Limb (tissue), 2 donors: ENCODE measurements around the gene SLC17A2.

ENCODE experiments used
- DNase-seq, 2 donors: peaks; one replicate each; pipeline ENCODE4 v3.0.0-alpha.2; 2016; ENCODE audit errors: extremely low spot score in 2 of 2

The SLC17A2 gene, protein sequence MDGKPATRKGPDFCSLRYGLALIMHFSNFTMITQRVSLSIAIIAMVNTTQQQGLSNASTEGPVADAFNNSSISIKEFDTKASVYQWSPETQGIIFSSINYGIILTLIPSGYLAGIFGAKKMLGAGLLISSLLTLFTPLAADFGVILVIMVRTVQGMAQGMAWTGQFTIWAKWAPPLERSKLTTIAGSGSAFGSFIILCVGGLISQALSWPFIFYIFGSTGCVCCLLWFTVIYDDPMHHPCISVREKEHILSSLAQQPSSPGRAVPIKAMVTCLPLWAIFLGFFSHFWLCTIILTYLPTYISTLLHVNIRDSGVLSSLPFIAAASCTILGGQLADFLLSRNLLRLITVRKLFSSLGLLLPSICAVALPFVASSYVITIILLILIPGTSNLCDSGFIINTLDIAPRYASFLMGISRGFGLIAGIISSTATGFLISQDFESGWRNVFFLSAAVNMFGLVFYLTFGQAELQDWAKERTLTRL

DNA sequence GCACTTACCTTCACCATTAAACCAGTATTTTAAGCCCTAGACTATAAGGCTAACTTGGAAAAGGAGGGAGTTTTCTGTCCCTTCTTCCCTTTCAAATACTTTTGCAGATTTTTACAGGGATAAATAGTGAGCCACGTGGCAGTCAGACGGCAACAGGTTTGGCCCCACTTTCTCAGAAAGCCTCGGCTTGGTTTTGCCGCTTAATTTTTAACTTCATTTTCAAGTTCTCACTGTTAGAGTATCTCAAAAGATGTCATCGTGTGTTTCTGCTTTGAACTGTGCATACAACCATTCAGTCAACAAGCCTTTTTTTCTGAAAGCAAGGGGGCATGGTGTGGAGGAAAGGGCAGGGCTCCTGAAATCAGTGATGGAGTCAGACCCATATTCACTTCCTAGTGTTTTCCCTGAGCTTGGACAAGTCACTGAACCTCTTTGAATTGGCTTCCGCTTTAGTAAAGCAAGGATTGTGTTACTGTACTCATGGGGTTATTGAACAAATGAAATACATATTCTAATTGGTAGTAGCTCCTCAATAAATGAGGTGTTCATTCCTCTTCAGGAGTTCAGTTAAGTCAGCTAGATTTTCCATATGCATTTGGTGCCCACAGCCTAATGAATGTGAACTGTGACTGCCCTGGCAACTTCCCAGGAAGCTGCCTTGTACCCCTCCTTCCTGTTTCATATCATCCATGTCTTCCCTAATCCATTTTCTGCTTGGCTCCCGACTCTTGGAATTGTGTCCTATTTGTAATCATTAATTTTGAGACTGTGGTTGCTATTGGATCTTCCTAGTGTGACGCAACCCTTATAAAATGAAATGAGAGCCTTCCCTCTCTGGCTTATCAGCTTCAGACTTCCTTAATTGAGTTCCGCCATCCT, at the start of gene SLC17A2:
Gene SLC17A2, minus strand, starts transcription at position 160 of the 879 bp plus-strand sequence. CDS start 4,895 bp downstream, outside the sequence.
- no peak for DNase-seq

- DNase-seq, result no peak
Observed at GRCh38 chr6:25975923-25976560, 45.6 kb upstream of the SLC17A2 start.

DNA sequence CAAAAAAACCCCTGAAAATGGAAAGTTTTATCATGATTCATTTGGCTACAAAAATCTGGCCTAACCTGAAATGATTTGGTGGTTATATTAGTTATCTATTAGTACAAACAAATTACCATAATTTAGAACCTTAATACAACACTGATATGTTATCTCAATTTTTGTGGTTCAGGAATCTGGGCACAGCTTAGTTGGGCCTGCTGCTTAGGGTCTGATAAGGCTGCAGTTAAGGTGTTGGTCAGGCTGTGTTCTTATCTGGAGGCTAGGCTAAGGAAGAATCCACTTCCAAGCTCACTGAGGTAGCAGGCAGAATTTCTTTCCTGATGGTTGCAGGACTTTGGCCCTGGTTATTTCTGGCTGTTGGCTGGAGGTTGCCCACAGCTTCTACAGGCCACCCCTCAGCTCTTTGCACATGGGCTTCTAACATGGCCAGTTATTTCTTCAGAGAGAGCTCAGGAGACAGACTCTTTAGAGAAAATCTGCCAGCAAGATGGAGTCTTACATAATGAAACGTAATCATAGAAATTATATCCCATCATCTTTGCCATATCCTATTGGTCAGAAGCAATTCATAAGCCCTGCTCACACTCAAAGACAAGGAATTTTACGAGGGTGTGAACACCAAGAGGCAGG, 43.5 kb upstream of the SLC17A2 start:
- no peak for DNase-seq

DNA sequence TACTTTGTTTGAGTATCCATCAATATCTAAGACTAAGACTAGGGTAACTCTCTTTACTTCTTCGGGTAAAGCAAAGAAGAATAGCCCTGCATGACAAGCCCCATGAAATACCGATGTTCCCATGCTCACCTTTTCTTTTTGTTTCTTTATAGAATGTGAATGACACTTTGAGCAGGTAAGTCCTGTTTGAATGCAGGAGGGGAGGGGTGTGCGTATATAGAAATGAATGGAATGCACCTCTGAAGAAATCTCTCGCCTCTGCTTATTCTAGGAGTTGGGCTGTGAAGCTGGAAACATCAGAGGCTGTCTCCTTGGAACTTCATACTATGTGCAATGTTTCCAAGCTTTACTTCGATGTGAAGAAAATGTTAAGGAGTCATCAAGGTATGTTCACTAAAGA, 42.4 kb upstream of the SLC17A2 start:
- no peak for DNase-seq

DNA sequence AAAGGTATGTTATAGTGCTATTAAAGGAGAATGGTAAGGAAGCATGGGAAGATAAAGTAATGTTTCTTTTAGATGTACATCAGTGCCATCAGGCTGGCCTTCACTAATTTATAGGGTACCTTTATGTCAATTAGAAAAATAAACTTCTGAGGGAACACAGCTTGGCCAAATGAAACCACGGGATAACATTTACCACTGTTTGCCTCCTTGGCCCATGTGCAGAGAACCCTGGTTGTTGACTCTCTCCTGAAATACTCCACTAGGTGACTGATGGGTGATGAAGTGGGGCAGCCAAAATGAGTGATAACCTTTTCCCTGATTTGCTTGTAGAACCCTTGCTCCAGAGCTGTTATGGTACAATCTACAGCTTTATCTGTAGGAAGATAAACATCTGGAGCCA, 41.6 kb upstream of the SLC17A2 start:
- DNase-seq, result no peak

GRCh38 chr6:25971187-25971821, 40.8 kb upstream of the SLC17A2 start:
- DNase-seq, result no peak

DNA sequence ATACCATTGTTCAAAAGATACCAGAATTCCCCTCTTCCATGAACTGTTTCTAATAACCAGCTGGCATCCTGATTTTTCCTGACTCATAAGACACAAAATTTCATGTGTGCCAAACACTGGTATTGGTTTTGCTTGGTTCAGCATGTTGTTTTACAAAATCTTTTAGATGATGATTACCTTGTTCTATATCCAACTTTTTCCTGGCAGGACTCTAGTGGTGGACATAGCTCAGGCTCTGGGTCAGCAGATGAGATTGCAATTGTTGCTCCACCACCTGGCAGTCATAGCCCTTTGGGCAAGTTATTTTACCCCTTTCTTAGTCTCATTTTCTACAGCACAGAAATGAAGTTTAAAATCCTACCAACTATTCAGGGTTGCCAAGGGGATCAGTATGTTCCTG, 38.3 kb upstream of the SLC17A2 start:
- no peak for DNase-seq

DNA sequence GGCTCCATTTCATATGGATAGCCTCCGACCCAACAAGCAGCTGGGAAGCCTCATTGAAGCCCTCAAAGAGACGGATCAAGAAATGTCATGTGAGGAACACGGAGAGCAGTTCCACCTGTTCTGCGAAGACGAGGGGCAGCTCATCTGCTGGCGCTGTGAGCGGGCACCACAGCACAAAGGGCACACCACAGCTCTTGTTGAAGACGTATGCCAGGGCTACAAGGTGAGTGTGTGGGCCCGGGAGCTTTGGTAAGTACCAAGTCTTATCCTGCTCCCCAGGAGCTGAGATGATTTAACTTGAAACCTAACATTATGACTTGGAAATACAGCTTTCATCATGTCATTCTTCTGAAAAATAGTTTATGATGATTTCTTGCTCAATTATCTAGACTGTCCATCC, 36.2 kb upstream of the SLC17A2 start:
- no peak for DNase-seq

DNA sequence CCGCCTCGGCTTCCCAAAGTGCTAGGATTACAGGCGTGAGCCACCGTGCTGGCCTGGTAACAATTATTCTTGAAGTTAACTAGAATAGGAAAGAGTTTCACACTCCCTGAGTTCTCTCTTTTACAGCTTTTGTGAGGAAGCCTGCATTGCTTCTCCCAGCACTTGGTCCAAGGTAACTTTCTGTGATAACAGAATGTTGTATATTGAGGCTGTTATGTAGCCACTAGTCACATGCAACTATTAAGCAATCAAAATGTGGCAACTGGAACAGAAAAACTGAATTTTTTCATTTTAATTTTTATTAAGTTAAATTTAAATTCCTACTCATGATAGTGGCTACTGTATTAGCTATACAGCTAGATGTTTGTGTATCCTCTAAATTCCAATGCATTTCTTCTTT, 34.6 kb upstream of the SLC17A2 start:
- DNase-seq, result no peak

- no peak for DNase-seq
Observed at GRCh38 chr6:25963426-25964123, 33.1 kb upstream of the SLC17A2 start.

- peak; percentile 46 to 87 for DNase-seq
Observed at GRCh38 chr6:25962149-25963127, 31.9 kb upstream of the SLC17A2 start, which contains the start of gene TRIM38. Gene TRIM38 (plus strand): TSS chr6:25962802. CDS start chr6:25966523, 3,721 bp downstream.

- DNase-seq, result no peak
Observed at GRCh38 chr6:25961619-25962148, 31.2 kb upstream of the SLC17A2 start.

DNA sequence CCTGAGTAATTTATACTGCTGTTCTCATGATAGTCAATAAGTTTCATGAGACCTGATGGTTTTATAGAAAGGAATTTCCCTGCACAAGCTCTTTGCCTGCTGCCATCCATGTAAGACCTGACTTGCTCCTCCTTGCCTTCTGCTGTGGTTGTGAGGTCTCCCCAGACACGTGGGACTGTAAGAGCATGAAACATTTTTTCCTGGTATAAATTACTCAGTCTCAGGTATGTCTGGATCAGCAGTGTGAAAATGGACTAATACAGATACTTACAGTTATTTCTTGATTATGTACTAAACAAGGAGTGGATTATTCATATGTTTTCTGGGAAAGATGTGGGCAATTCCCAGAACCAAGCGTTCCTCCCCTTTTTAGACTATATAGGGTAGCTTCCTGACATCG, 30.2 kb upstream of the SLC17A2 start:
- no peak for DNase-seq

GRCh38 chr6:25959890-25960536, 29.5 kb upstream of the SLC17A2 start:
- DNase-seq, result no peak

DNA sequence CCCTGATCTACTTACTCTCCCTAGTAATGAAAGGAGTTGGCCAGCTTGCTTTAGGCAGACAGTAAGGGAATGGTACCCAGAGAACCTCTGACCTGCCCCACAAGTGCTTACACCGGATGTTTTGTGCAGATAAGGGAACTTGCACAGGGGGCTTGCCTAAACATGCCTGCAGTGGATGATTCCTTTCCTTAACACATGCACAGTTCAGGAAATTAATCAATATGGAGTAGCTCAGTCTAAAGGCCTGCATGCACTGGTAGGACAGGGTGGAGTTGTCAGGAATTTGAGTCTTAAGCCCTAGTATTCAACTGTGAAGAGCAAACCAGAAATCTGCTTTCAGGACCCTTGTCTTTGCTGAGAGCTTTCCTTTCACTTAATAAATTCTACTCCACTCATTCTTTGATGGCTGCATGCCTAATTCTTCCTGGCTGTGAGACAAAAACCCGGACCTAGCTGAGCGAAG, 28.2 kb upstream of the SLC17A2 start:
- no peak for DNase-seq

- DNase-seq, result no peak
Observed at GRCh38 chr6:25956226-25956625, 25.7 kb upstream of the SLC17A2 start.

- DNase-seq, result no peak
Observed at GRCh38 chr6:25954756-25955155, 24.3 kb upstream of the SLC17A2 start.

- DNase-seq, result no peak
Observed at GRCh38 chr6:25953733-25954132, 23.2 kb upstream of the SLC17A2 start.
